HepG2 (cell line): Measurements from ENCODE around the gene OR8J1. TPM values are rescaled to one million over a fixed set of nuclear protein-coding genes. Genes with fewer than 3 reads are reported as not detected.

Experiments
- ATAC-seq: fragments of 200-7000 bp; cut with Tn5 transposase; 3 replicates; pipeline ENCODE4 v1.9.1; 2020; ENCODE audit warnings: mild to moderate bottlenecking, moderate library complexity
- BruUV-seq: library from RNA; stranded (reverse); fragments of 400-500 nt; replicated peaks from 2 replicates; lab custom pipeline; 2021; lab: Mats Ljungman, UMichigan
- CTCF ChIA-PET: fragments of 300-600 bp; formaldehyde crosslinking; extraction: SDS; loops from one replicate; lab custom pipeline; 2021; ENCODE audit warnings: low total read pairs, inconsistent platforms, low intra/inter-chr PET ratio; lab: Yijun Ruan, JAX
- POLR2A ChIA-PET: fragments of 350-600 bp; sonication (Branson Sonifier 250); formaldehyde crosslinking; loops from one replicate; lab custom pipeline; 2020; ENCODE audit warnings: antibody characterized with exemption, inconsistent platforms; lab: Yijun Ruan, JAX
- DNase-seq: peaks from one replicate; pipeline ENCODE4 v3.0.0-alpha.2; 2015; ENCODE audit warnings: low spot score
- FAIRE-seq: peaks from 3 replicates; lab custom pipeline; 2011; peaks lifted over from hg19 to GRCh38; lab: Jason Lieb, UNC
- H2AFZ ChIP-seq: one replicate; pipeline ENCODE4 v1.6.1; 2011; ENCODE audit warnings: low read length, inconsistent platforms
- H3K27ac ChIP-seq: fragments of 300-600 bp; 3 replicates; pipeline ENCODE4 v1.8.0; 2011; ENCODE audit warnings: mixed run types, mild to moderate bottlenecking, mixed read lengths, low read length, inconsistent platforms; ENCODE audit not compliant: insufficient read depth; ENCODE audit errors: extremely low read length
- H3K27me3 ChIP-seq, 2 experiments: fragments of 200-600 bp in 1 of 2; 2 replicates in 1 of 2; 3 replicates in 1 of 2; pipeline versions ENCODE4 v1.6.0 to v1.8.0; 2011; ENCODE audit warnings: low read length in 2 of 2, mild to moderate bottlenecking in 2 of 2, moderate library complexity in 2 of 2, inconsistent platforms in 1 of 2; ENCODE audit not compliant: insufficient read depth in 2 of 2, control insufficient read depth in 1 of 2
- H3K36me3 ChIP-seq, 2 experiments: fragments of 200-600 bp in 1 of 2; replicated peaks in 1 of 2; 2 replicates in 1 of 2; 3 replicates in 1 of 2; pipeline versions ENCODE4 v1.5.1 to v1.8.0; 2011; ENCODE audit warnings: low read length in 2 of 2, inconsistent platforms in 1 of 2; ENCODE audit not compliant: insufficient read depth in 2 of 2, control insufficient read depth in 1 of 2
- H3K4me1 ChIP-seq: 2 replicates; pipeline ENCODE4 v1.5.1; 2012; ENCODE audit warnings: low read length, inconsistent platforms; ENCODE audit not compliant: insufficient read depth
- H3K4me2 ChIP-seq: 2 replicates; pipeline ENCODE4 v1.6.0; 2011; ENCODE audit warnings: low read depth, low read length, inconsistent platforms
- H3K4me3 ChIP-seq, 3 experiments: fragments of 200-600 bp in 1 of 3; sonication (generic), shearing (Covaris generic) in 1 of 3; replicated peaks in 1 of 3; 2 replicates each; pipeline ENCODE4 v1.5.1; 2011 to 2016; ENCODE audit warnings: low read length in 3 of 3, inconsistent platforms in 2 of 3, low read depth in 2 of 3, mild to moderate bottlenecking in 2 of 3, control low read depth in 1 of 3, mixed read lengths in 1 of 3; ENCODE audit not compliant: insufficient read depth in 1 of 3
- H3K79me2 ChIP-seq: one replicate; pipeline ENCODE4 v1.6.1; 2011; ENCODE audit warnings: low read length, inconsistent platforms; ENCODE audit not compliant: insufficient read depth
- H3K9ac ChIP-seq: 2 replicates; pipeline ENCODE4 v1.6.0; 2011; ENCODE audit warnings: mild to moderate bottlenecking, low read depth, low read length, inconsistent platforms; ENCODE audit not compliant: insufficient read depth
- H3K9me3 ChIP-seq: 2 replicates; pipeline ENCODE4 v1.5.1; 2012; ENCODE audit warnings: mild to moderate bottlenecking, low read length
- H4K20me1 ChIP-seq: 2 replicates; pipeline ENCODE4 v1.6.0; 2011; ENCODE audit warnings: inconsistent platforms, mild to moderate bottlenecking, low read length, moderate library complexity; ENCODE audit not compliant: insufficient read depth
- ATF7 ChIP-seq, 2 experiments: fragments of 450-650 bp in 1 of 2; sonication (generic) in 1 of 2; formaldehyde crosslinking in 1 of 2; IDR thresholded peaks; 2 replicates each; pipeline versions ENCODE4 v1.4.0 to v1.6.1; 2016 to 2020; ENCODE audit warnings: antibody characterized with exemption in 1 of 2, mild to moderate bottlenecking in 1 of 2, missing genetic modification reagents in 1 of 2
- IKZF4 ChIP-seq: sonication (generic); formaldehyde crosslinking; IDR thresholded peaks from 2 replicates; pipeline ENCODE4 v1.5.1; 2020; ENCODE audit warnings: borderline replicate concordance, mild to moderate bottlenecking, low read depth, missing genetic modification reagents; ENCODE audit errors: not compliant biosample characterization
- MIER2 ChIP-seq: IDR thresholded peaks from 2 replicates; pipeline ENCODE4 v1.6.1; 2016; ENCODE audit warnings: missing biosample characterization, missing genetic modification reagents
- POLR2AphosphoS2 ChIP-seq: IDR thresholded peaks from 2 replicates; pipeline ENCODE4 v1.6.1; 2011; ENCODE audit warnings: low read depth, low read length, improper control_type of control experiment
- RBAK ChIP-seq: sonication (generic); formaldehyde crosslinking; IDR thresholded peaks from 2 replicates; pipeline ENCODE4 v1.5.1; 2020; ENCODE audit warnings: mild to moderate bottlenecking, missing genetic modification reagents
- SMYD3 ChIP-seq: sonication (generic); formaldehyde crosslinking; IDR thresholded peaks from 2 replicates; pipeline ENCODE4 v1.8.1; 2023; ENCODE audit warnings: mild to moderate bottlenecking, missing genetic modification reagents
- STAT5B ChIP-seq: sonication (generic); formaldehyde crosslinking; IDR thresholded peaks from 2 replicates; pipeline ENCODE4 v1.4.0; 2020; ENCODE audit warnings: missing genetic modification reagents
- TERF1 ChIP-seq: sonication (generic); formaldehyde crosslinking; IDR thresholded peaks from 2 replicates; pipeline ENCODE4 v1.8.0; 2022; ENCODE audit warnings: mild to moderate bottlenecking, missing genetic modification reagents, moderate library complexity
- TFAP4 ChIP-seq: sonication (generic); IDR thresholded peaks from 2 replicates; pipeline ENCODE4 v1.6.1; 2016; ENCODE audit warnings: low read depth, borderline replicate concordance
- ZBTB20 ChIP-seq: sonication (generic); formaldehyde crosslinking; IDR thresholded peaks from 2 replicates; pipeline ENCODE4 v1.8.1; 2023; ENCODE audit warnings: missing genetic modification reagents, low read depth, mild to moderate bottlenecking, borderline replicate concordance
- WGBS: methylation state at CpG from one replicate; pipeline ENCODE4 v1.1.6; 2017; ENCODE audit warnings: low lambda C conversion rate; 5-methylcytosine and 5-hydroxymethylcytosine counted together
- in situ Hi-C: cut with HindIII; loops from 2 replicates; pipeline ENCODE4 v1.10.0; 2017; ENCODE audit warnings: low pct_unique_long_range_greater_than_20kb; ENCODE audit not compliant: extremely low pct_ligation_motif_present
- intact Hi-C: fragments of 100-400 bp; cut with micrococcal nuclease; formaldehyde crosslinking; loops from one replicate; pipeline ENCODE4 v1.10.0; 2022; ENCODE audit not compliant: unreplicated experiment
- polyA plus RNA-seq, 8 experiments: library from polyadenylated mRNA; depleted of rRNA in 3 of 8; stranded (reverse) in 7 of 8; unstranded in 1 of 8; fragments of >200 nt; fragmentation: Illumina TruSeq in 4 of 8; extraction: Trizol in 4 of 8; gene quantifications; 2 replicates each; pipeline versions ENCODE4 v1.2.1 to v1.2.3, GENCODE V29; 2011 to 2016; ENCODE audit warnings: low read depth in 4 of 8, missing spikeins in 1 of 8, mixed read lengths in 1 of 8; ENCODE audit not compliant: insufficient read depth in 1 of 8
- total RNA-seq, 5 experiments: library from RNA; depleted of rRNA; stranded (reverse); fragments of >200 nt; fragmentation: Illumina TruSeq; extraction: Trizol; gene quantifications; 2 replicates each; pipeline ENCODE4 v1.2.3, GENCODE V29; 2016; ENCODE audit warnings: low read depth in 1 of 5
- TF ChIP-seq, protein P1 (sequence below): sonication (generic); formaldehyde crosslinking; IDR thresholded peaks from 2 replicates; pipeline ENCODE4 v1.4.0; 2020; ENCODE audit warnings: missing genetic modification reagents
- TF ChIP-seq, protein P2 (sequence below): IDR thresholded peaks from 2 replicates; pipeline ENCODE4 v1.6.1; 2018; ENCODE audit warnings: missing genetic modification reagents, mild to moderate bottlenecking, missing compliant biosample characterization

The OR8J1 gene
- total and polyA plus RNA-seq, 2 of the 13 experiments (the other 11 are each of a cell fraction or from before 2014, with no cell fraction given) = not detected

- no peaks in the 10 kb centered on the region for H3K79me2 ChIP-seq
- no TSS peak for BruUV-seq
- DNase-seq (no peak), ATAC-seq (no peak), FAIRE-seq (no peak)
- H3K9ac ChIP-seq = no peak within 1 kb of the TSS
- TF ChIP-seq TFAP4 (no peak), POLR2AphosphoS2 (no peak), ZBTB20 (CRISPR knock-in tag) (no peak), STAT5B (CRISPR knock-in tag) (no peak), RBAK (no peak), MIER2 (CRISPR knock-in tag) (no peak), ATF7 (IDR thresholded peaks at IDR 0.05) (no peak), ATF7 (CRISPR knock-in tag; IDR thresholded peaks at IDR 0.05) (no peak), TERF1 (no peak), SMYD3 (CRISPR knock-in tag) (no peak), IKZF4 (CRISPR knock-in tag) (no peak)
- TF ChIP-seq, protein P1, sequence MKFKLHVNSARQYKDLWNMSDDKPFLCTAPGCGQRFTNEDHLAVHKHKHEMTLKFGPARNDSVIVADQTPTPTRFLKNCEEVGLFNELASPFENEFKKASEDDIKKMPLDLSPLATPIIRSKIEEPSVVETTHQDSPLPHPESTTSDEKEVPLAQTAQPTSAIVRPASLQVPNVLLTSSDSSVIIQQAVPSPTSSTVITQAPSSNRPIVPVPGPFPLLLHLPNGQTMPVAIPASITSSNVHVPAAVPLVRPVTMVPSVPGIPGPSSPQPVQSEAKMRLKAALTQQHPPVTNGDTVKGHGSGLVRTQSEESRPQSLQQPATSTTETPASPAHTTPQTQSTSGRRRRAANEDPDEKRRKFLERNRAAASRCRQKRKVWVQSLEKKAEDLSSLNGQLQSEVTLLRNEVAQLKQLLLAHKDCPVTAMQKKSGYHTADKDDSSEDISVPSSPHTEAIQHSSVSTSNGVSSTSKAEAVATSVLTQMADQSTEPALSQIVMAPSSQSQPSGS (CRISPR knock-in tag) = no peak
- TF ChIP-seq, protein P2, sequence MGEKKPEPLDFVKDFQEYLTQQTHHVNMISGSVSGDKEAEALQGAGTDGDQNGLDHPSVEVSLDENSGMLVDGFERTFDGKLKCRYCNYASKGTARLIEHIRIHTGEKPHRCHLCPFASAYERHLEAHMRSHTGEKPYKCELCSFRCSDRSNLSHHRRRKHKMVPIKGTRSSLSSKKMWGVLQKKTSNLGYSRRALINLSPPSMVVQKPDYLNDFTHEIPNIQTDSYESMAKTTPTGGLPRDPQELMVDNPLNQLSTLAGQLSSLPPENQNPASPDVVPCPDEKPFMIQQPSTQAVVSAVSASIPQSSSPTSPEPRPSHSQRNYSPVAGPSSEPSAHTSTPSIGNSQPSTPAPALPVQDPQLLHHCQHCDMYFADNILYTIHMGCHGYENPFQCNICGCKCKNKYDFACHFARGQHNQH (CRISPR knock-in tag) = no peak
- no peak within 1 kb of the TSS for H3K4me2 ChIP-seq
- no peak within 1 kb of the TSS for H3K27ac ChIP-seq
- no peaks in the 10 kb centered on the region for H3K27me3 ChIP-seq
- H3K4me1 ChIP-seq = no peaks in the 10 kb centered on the region
- CTCF ChIA-PET = no interaction called here
- WGBS = 0% methylated on average over 1 of the region's 1 CpG
- no peak within 1 kb of the TSS for H3K4me3 ChIP-seq
- intact Hi-C loops (no loop called here), in situ Hi-C loops (no loop called here)
- H2AFZ ChIP-seq = no peak within 1 kb of the TSS
- POLR2A ChIA-PET = no interaction called here
- no peaks in the 10 kb centered on the region for H3K36me3 ChIP-seq
- H3K9me3 ChIP-seq = peaks cover 31% of the 10 kb centered on the region
- no peaks in the 10 kb centered on the region for H4K20me1 ChIP-seq
Measured at GRCh38 chr11:56345739-56346138, 8.4 kb upstream of the OR8J1 start, which contains the start of gene OR8K1. Gene OR8K1 (plus strand): TSS chr11:56346039. CDS start chr11:56346039, 0 bp downstream.
